HG02981 (cell line): ENCODE data around the gene CD2AP.
A peak's percentile ranks its signal among the peaks of the same experiment; 100 is the strongest.
"Not testable (repeated sequence)": the region's sequence is repeated elsewhere in the genome, so short reads cannot be mapped to it uniquely, and the experiment has no call there.

Source experiments
- ATAC-seq: cut with Tn5 transposase; IDR thresholded peaks from one replicate; pipeline ENCODE4 v1.9.1; 2021; ENCODE audit warnings: mild to moderate bottlenecking, moderate library complexity; ENCODE audit not compliant: unreplicated experiment

The CD2AP gene

DNA sequence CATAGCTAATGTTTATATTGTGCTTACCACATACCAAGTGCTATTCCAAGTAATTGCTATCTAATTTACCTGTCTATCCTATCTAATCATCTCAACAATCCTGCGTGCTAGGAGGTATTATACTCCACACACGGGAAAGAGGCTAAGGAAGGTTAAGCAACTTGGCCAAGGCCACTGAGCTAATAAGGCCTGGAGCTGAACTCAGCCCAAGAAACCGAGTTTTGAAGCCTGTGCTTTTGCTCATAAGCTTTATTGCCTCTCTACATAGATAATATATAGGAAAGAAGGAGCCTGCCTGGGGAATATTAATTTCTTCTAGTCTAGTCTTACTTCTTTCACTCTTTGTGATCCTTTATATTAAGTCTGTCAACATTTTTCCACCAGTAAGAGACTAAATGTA, 153.0 kb downstream of the CD2AP start:
- no peak for ATAC-seq

DNA sequence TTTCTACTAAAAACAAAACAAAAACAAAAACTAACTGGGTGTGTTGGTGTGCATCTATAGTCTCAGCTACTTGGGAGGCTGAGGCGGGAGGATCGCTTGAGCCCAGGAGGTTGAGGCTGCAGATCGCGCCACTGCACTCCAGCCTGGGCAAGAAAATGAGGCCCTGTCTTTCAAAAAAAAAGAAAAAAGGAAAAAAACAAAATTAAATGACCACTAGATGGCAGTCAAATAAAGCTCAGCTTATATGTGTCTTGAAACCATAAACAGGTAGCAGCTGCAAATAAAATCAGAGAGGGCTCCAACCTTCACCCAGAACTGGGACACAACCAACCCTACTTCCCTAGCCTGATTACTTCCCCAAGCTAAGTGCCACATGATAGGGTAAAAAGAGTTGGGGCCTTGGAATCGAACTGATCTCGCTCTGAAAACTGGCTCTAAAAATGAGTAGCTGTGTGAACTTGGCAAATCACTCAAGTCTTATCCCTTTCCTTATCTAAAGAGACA, 153.7 kb downstream of the CD2AP start:
- ATAC-seq = peak; percentile 54

- ATAC-seq = no peak
Measured at GRCh38 chr6:47631797-47632196, 154.2 kb downstream of the CD2AP start.

- no peak for ATAC-seq
Measured at GRCh38 chr6:47633141-47633540, 155.6 kb downstream of the CD2AP start.

DNA sequence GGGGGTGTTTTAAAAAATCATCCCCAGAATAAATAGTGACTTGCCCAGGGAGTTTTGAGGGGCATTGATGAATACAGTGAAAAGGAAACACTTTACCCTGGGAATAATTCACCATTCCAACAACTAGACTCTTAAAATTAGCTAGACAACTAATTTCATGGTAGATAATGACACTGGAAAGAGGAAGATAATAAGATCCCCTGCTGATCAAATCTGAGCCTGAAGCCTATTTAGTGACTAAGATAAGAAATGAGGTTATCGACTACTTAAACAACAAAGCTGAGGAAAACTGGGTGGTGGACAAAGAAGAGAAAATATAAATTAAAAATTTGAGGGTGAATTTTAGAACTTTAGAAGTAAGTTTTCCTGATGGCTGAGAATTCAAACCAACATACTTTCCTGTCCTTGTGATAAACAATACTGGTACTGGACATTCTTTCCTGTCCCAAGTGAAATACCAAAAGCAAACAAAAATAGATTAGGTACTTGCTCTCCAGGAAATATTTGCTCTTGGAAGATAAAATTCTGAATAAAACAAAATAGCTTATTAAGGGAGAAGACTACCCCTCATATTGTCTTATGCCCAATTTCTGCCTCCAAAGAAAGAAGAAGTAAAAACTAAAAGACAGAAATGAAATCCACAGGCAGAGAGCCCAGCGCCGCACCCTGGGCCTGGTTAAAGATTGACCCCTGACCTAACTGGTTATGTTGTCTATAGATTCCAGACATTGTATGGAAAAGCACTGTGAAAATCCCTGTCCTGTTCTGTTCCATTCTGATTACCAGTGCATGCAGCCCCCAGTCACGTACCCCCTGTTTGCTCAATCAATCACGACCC, 156.8 kb downstream of the CD2AP start:
- no peak for ATAC-seq

GRCh38 chr6:47646689-47647088, 169.1 kb downstream of the CD2AP start:
- ATAC-seq = no peak

DNA sequence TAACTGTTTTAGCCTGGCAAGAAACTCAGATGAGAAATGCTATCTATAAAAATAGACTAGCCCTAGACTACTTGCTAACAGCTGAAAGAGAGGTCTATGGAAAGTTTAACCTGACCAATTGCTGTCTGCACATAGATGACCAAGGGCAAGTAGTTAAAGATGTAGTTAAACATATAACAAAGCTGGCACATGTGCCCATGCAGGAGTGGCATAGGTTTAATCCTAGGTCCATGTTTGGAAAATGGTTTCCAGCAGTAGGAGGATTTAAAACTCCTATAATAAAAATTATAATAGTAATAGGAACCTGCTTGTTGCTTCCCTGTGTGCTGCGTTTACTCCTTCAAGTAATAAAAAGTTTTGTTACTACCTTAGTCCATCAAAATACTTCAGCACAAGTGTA, 169.6 kb downstream of the CD2AP start:
- no peak for ATAC-seq

DNA sequence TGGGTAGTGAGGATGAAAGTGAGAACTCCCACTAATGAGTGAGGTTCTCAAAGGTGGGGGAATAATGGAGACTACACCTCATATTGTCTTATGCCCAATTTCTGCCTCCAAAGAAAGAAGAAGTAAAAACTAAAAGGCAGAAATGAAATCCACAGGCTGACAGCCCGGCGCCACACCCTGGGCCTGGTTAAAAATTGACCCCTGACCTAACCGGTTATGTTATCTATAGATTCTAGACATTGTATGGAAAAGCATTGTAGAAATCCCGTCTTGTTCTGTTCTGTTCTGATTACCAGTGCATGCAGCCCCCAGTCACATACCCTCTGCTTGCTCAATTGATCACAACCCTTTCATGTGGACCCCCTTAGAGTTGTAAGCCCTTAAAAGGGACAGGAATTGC, 170.0 kb downstream of the CD2AP start:
- ATAC-seq = not testable (repeated sequence)

DNA sequence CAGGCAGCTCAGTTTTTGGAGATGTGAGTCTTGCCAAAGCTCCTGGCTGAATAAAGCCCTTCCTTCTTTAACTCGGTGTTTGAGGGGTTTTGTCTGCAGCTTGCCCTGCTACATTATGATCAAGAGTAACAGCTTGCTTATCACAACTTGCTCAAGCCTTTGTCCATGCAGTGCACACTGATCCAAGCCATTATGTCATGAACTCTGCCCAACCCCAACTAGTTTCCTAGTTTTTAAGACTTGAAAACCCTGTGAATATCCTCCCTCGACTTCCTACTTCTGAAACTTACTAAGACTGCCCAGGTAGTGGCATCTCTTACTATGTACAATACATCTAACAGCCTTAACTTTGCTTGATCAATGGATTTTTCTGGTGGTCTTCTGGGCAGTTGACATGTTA, 170.4 kb downstream of the CD2AP start:
- no peak for ATAC-seq

GRCh38 chr6:47650553-47651432, 173.2 kb downstream of the CD2AP start:
- ATAC-seq = peak; percentile 69

DNA sequence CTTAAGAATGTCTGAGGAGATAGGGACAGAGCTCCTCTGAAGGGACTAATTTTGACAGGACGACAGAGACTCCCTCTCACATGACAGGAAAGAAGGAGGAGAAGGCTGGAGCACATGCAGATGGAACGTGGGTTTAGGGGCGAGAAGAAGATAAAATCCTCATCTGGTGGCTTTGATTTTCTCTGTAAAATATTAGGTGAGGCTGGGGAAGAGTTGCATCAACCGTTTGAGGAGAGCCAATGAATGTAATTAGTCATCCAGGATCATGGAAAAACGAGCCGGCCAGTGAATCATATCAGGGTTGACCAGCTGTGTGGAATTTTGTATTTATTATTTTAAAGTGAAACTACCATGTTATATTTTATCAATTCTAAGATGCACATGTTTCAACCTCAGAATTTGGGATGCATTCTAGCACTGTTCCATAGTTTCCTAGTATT, 173.9 kb downstream of the CD2AP start:
- no peak for ATAC-seq

DNA sequence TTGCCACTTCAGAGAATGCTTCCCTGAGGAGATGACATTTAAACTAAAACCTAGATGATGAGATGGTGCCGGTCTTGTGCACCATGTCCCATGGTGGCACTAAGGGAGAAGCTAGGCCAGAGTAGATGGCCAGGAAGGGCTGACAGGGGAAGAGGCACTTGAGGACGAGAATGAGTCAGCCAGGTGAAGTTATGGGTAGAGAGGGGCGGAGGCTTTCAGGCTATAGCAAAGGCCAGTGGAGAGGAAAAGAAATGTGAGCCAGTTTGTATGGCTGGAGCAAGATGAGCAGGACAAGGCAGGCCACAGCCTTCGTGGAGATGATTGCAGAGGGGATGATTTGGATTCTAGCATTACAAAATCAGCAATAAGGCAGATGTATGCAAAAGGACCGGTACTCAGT, 176.1 kb downstream of the CD2AP start:
- no peak for ATAC-seq

GRCh38 chr6:47654255-47654654, 176.7 kb downstream of the CD2AP start:
- ATAC-seq = no peak

- ATAC-seq = no peak
Measured at GRCh38 chr6:47655719-47656595, 178.4 kb downstream of the CD2AP start.

- ATAC-seq = no peak
Measured at GRCh38 chr6:47661960-47662359, 184.4 kb downstream of the CD2AP start.

DNA sequence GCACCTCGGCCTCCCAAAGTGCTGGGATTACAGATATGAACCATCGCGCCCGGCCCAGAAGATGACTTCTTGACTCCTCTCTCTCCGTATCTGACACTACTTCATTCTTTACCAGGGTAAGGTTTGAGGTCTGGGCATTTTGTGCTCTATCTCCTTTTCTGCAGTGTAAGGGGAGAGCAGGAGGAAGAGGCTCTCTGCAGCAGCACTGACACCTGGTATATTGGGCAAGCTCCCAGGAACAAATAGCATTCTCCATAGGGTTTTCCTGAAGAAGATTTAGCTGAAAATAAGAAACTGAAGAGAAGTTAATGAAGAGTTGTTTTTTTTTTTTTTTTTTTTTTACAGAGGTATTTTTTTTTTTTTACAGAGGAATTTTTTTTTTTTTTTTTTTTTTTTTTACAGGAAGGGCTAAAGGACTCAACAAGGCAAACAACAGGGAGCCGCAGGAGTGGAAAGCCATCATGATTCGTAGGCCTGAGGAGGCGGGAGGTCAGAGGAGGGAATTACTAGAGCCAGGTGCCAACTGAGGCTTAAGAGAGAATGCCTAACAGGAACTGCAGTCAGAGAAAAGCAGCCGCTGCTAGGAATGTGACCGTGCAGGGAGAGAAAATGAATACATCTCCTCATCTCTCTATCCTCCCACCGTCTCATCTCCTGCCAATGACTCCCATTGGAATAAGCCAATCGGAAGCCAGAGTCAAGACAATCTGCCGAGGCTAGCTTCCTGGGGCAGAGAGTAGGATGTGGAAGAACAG, 186.1 kb downstream of the CD2AP start:
- ATAC-seq = no peak

DNA sequence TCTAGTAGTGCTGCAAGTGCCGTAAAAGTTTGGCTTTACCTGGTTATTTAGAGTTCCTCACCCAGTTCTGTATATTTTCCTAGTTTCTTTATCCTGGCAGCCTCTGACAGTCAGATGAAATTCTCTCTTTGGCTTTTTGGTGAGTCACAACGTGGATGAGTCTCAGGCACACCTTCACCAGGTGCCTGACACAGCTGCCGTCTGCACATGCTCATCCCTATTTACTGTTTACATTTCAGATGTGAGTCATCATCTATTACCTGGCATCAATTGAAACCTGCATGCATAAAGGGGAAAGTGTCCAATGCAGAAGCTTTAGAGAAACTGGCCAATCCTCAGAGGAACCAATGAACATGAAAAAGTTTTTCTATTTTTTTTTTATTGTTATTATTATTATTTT, 187.5 kb downstream of the CD2AP start:
- ATAC-seq = no peak

DNA sequence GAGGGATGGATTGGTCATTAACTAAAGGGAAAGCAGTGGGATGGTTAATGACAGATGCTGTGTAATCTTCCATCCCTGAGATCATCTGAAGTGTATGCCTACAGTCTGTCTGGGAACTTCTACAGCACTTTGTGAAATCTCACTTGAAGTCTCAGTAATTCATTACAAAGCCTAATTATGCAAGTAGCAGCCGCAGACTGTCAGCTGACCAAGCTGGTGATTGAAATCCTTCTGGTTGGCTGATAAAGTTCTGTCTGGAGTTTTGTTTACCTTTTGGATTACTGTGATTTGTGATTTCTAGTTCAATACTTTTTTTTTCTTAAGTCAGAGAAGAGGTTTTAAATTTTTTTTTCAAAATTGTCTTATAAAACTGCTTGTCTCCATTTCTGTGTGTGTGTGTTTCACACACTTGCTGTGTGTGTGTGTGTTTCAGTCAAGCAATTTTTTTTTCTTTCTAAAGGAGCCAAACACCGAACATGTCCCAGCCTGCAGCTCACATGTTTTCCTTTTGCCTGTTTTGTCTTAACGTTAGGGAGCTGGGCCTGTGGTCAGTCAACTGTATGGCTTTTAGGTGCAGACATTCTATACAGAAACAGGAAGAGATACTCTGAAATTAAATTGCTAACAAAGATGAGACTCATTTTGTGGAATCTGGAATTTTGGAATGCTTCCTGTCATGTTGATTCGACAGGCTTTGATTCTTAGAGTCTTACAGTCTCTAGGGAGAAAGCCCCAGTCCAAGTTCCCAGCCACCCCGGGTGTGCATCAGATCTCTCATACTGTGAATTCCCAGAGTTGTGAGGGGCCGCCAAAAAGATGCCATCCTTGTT, 192.3 kb downstream of the CD2AP start:
- no peak for ATAC-seq

GRCh38 chr6:47670851-47671250, 193.3 kb downstream of the CD2AP start:
- ATAC-seq = no peak
